Left lung (tissue), 10 donors: Measurements from ENCODE around the gene SCLT1. TPM values are rescaled to one million over a fixed set of nuclear protein-coding genes. Genes with fewer than 3 reads are reported as not detected.
A peak's percentile ranks its signal among the peaks of the same experiment; 100 is the strongest.

Source experiments
- ATAC-seq: fragments of 200-7000 bp; cut with Tn5 transposase; one replicate; pipeline ENCODE4 v1.9.1; 2020; ENCODE audit warnings: moderate library complexity
- DNase-seq, 4 donors: peaks; one replicate each; pipeline ENCODE4 v3.0.0-alpha.2; 2013 to 2020
- H3K27ac ChIP-seq, 2 donors: fragments of 200-600 bp; sonication (generic) in 1 of 2; one replicate each; pipeline versions ENCODE4 v1.5.0 to v1.8.0; 2020 to 2021
- H3K27me3 ChIP-seq, 2 donors: fragments of 200-600 bp; sonication (generic) in 1 of 2; one replicate each; pipeline versions ENCODE4 v1.5.0 to v1.8.0; 2020 to 2021
- H3K36me3 ChIP-seq, 2 donors: fragments of 200-600 bp; sonication (generic) in 1 of 2; one replicate each; pipeline versions ENCODE4 v1.5.0 to v1.8.0; 2020 to 2021
- H3K4me1 ChIP-seq, 2 donors: fragments of 200-600 bp; one replicate each; pipeline ENCODE4 v1.8.0; 2021
- H3K4me3 ChIP-seq, 2 donors: fragments of 200-600 bp; sonication (generic) in 1 of 2; one replicate each; pipeline versions ENCODE4 v1.5.0 to v1.8.0; 2020 to 2021; ENCODE audit warnings: mild to moderate bottlenecking in 1 of 2
- H3K9me3 ChIP-seq, 2 donors: fragments of 200-600 bp; sonication (generic) in 1 of 2; one replicate each; pipeline versions ENCODE4 v1.5.0 to v1.8.0; 2020 to 2021
- intact Hi-C, 2 donors: fragments of 100-400 bp; cut with DNase I; formaldehyde crosslinking; loops; one replicate each; pipeline versions ENCODE4 v1.11.2 to v1.14.2; 2022
- polyA plus RNA-seq, 6 donors: library from polyadenylated mRNA; unstranded; fragments of 120-200 nt; gene quantifications; one replicate each; pipeline ENCODE4 v1.2.1, GENCODE V29; 2013; ENCODE audit not compliant: insufficient read length in 6 of 6
- total RNA-seq, 2 donors: library from RNA; stranded (reverse); fragmentation: NEBNext Ultra II Directional; extraction: Animal tissue kit (Norgen Biotek cat#: 25700); gene quantifications; one replicate each; pipeline ENCODE4 v1.2.1, GENCODE V29; 2021
- TF ChIP-seq, protein P1 (sequence below), 2 donors: fragments of 200-600 bp; sonication (generic) in 1 of 2; IDR thresholded peaks; one replicate each; pipeline versions ENCODE4 v1.5.0 to v1.8.0; 2021; ENCODE audit warnings: antibody characterized with exemption in 2 of 2
- donor health status: DM: no; HTN: yes; CAD: no.
- donor health status: DM: no; HTN: no; CAD: no.

Gene SCLT1
- total and polyA plus RNA-seq, 8 donors, result 12.4 to 24.1 (median 17.6) TPM

- H3K4me3 ChIP-seq, result no peak overlapping the region
- TF ChIP-seq, protein P1, sequence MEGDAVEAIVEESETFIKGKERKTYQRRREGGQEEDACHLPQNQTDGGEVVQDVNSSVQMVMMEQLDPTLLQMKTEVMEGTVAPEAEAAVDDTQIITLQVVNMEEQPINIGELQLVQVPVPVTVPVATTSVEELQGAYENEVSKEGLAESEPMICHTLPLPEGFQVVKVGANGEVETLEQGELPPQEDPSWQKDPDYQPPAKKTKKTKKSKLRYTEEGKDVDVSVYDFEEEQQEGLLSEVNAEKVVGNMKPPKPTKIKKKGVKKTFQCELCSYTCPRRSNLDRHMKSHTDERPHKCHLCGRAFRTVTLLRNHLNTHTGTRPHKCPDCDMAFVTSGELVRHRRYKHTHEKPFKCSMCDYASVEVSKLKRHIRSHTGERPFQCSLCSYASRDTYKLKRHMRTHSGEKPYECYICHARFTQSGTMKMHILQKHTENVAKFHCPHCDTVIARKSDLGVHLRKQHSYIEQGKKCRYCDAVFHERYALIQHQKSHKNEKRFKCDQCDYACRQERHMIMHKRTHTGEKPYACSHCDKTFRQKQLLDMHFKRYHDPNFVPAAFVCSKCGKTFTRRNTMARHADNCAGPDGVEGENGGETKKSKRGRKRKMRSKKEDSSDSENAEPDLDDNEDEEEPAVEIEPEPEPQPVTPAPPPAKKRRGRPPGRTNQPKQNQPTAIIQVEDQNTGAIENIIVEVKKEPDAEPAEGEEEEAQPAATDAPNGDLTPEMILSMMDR (IDR thresholded peaks at IDR 0.05), result no peak
- H3K9me3 ChIP-seq, result no peaks in the 10 kb centered on the region
- no peaks in the 10 kb centered on the region for H3K27me3 ChIP-seq
- no peak for DNase-seq
- H3K27ac ChIP-seq, result no peak overlapping the region
- intact Hi-C loops, result loop anchor here in 1 of 2 donors (10.0 kb wide), 1 partner anchor 281 kb away; no protein-coding TSS in a partner anchor
- ATAC-seq, result no peak
- H3K36me3 ChIP-seq, result peaks cover 0 to 83% of the 10 kb centered on the region in 2 donors
- H3K4me1 ChIP-seq, result peaks cover 0 to 15% of the 10 kb centered on the region in 2 donors
These were observed 237.1 kb downstream of the SCLT1 start for GRCh38 chr4:128856246-128856645.

DNA sequence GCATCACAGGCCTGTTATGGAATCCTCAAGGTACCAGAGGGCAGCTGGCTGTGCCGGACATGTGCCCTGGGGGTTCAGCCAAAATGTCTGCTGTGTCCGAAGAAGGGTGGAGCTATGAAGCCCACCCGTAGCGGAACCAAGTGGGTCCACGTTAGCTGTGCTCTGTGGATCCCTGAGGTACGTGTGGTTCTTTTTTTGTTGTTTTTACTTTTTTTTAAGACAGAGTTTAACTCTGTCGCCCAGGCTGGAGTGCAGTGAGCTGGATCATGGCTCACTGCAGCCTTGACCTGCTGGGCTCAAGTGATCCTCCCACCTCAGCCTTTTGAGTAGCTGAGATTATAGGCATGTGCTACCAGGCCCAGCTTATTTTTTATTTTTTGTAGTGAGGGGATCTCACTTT lies 237.7 kb downstream of the SCLT1 start:
- H3K4me1 ChIP-seq, result peaks cover 0 to 10% of the 10 kb centered on the region in 2 donors
- no peaks in the 10 kb centered on the region for H3K27me3 ChIP-seq
- DNase-seq (no peak), ATAC-seq (no peak)
- H3K9me3 ChIP-seq, result no peaks in the 10 kb centered on the region
- no peak overlapping the region for H3K4me3 ChIP-seq
- peaks cover 0 to 83% of the 10 kb centered on the region in 2 donors for H3K36me3 ChIP-seq
- TF ChIP-seq, protein P1 (IDR thresholded peaks at IDR 0.05), result no peak
- no peak overlapping the region for H3K27ac ChIP-seq
- intact Hi-C loops, result loop anchor here in 1 of 2 donors (10.0 kb wide), 1 partner anchor 281 kb away; no protein-coding TSS in a partner anchor

- Histone ChIP-seq H3K9me3 (no peaks in the 10 kb centered on the region), H3K36me3 (peaks cover 0 to 92% of the 10 kb centered on the region in 2 donors), H3K27ac (peak overlapping the region in 1 of 2 donors; percentile 55), H3K4me1 (peaks cover 0 to 8% of the 10 kb centered on the region in 2 donors), H3K27me3 (no peaks in the 10 kb centered on the region), H3K4me3 (no peak overlapping the region)
- intact Hi-C loops, result loop anchor here in 1 of 2 donors (10.0 kb wide), 1 partner anchor 280 kb away; no protein-coding TSS in a partner anchor
- no peak for DNase-seq
- TF ChIP-seq, protein P1 (IDR thresholded peaks at IDR 0.05), result no peak
- no peak for ATAC-seq
These were observed 238.9 kb downstream of the SCLT1 start for GRCh38 chr4:128854433-128854832.

DNA sequence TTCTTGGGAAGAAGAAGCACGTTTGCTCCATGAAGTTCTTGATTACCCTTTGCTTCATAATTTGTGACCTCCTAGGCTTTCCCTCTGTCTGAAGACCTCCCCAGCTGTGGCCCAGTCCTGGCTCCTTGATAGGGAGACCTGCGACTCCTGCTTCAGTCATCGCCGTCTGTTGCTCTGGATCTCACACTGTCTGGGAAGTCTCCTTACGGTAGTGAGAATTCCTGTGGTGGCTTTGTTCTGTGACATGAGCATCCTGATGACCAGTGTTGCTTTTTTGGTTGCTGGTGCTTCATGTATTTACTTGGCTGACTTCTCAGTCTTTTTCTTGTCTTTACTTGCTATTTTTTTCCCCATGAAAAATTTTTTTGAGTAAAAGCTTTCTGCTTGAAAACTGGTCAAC lies 239.6 kb downstream of the SCLT1 start:
- TF ChIP-seq, protein P1 (IDR thresholded peaks at IDR 0.05), result no peak
- H3K36me3 ChIP-seq, result peaks cover 0 to 96% of the 10 kb centered on the region in 2 donors
- no peak overlapping the region for H3K4me3 ChIP-seq
- peaks cover 0 to 8% of the 10 kb centered on the region in 2 donors for H3K4me1 ChIP-seq
- ATAC-seq (no peak), DNase-seq (no peak)
- intact Hi-C loops, result loop anchor here in 1 of 2 donors (10.0 kb wide), 1 partner anchor 279 kb away; no protein-coding TSS in a partner anchor
- H3K9me3 ChIP-seq, result no peaks in the 10 kb centered on the region
- H3K27ac ChIP-seq, result peak overlapping the region in 1 of 2 donors; percentile 55
- no peaks in the 10 kb centered on the region for H3K27me3 ChIP-seq

DNA sequence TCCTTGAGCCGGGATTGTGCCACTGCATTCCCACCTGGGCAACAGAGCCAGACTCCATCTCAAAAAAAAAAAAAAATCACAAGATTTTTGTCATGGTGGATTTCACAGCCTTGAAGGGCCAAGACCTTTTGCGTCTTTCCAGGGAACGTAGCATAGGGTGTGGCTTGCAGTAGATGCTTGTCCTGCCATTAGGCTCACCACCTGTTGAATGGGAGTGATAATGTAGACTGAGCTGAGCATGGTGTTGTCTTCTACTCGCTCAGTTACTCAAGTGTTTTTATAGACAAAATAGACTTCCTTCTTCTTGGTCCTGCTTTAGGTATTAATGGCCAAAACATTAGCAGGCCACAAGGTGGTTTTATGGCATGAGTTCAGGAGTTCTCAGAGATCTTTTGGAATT lies 243.1 kb downstream of the SCLT1 start:
- Histone ChIP-seq H3K36me3 (peaks cover 0 to 93% of the 10 kb centered on the region in 2 donors), H3K9me3 (no peaks in the 10 kb centered on the region), H3K4me1 (peaks cover 0 to 17% of the 10 kb centered on the region in 2 donors), H3K4me3 (no peak overlapping the region), H3K27me3 (no peaks in the 10 kb centered on the region), H3K27ac (no peak overlapping the region)
- intact Hi-C loops, result loop anchor here in 1 of 2 donors (10.0 kb wide), 1 partner anchor 275 kb away; no protein-coding TSS in a partner anchor
- ATAC-seq, result no peak
- DNase-seq, result no peak
- TF ChIP-seq, protein P1 (IDR thresholded peaks at IDR 0.05), result no peak
